Measurements from ENCODE around the gene BRSK2.

- TF ChIP-seq EZH2 (IDR thresholded peaks at IDR 0.05; ENCODE audit: insufficient read depth, poor library complexity, severe bottlenecking) (no peak), EZH2phosphoT487 (IDR thresholded peaks at IDR 0.05; ENCODE audit: insufficient read depth, low read depth) (no peak)
Measured at GRCh38 chr11:1394936-1395772, 5.4 kb downstream of the BRSK2 start.

All from GM23248 (cell line).